ENCODE data around the gene CEACAM21.
A peak's percentile ranks its signal among the peaks of the same experiment; 100 is the strongest.

The CEACAM21 gene

GRCh38 chr19:41575998-41576397 lies at the start of gene CEACAM21:
Gene CEACAM21, plus strand, starts transcription at chr19:41576166. Its CDS starts 109 bp downstream, at chr19:41576275.
- DNase-seq: peak; percentile 40

- DNase-seq: no peak
Measured at GRCh38 chr19:41527089-41527488, 48.9 kb upstream of the CEACAM21 start.

GRCh38 chr19:41528106-41528505 lies 47.9 kb upstream of the CEACAM21 start:
- no peak for DNase-seq

GRCh38 chr19:41529484-41530183 lies 46.3 kb upstream of the CEACAM21 start:
- DNase-seq: no peak

GRCh38 chr19:41530184-41530534 lies 45.8 kb upstream of the CEACAM21 start:
- no peak for DNase-seq

GRCh38 chr19:41530761-41531301 lies 45.1 kb upstream of the CEACAM21 start:
- no peak for DNase-seq

GRCh38 chr19:41531438-41532311 lies 44.3 kb upstream of the CEACAM21 start:
- peak; percentile 64 for DNase-seq

GRCh38 chr19:41532526-41532925 lies 43.4 kb upstream of the CEACAM21 start:
- DNase-seq: no peak

GRCh38 chr19:41533671-41534215 lies 42.2 kb upstream of the CEACAM21 start:
- no peak for DNase-seq

- DNase-seq: no peak
Measured at GRCh38 chr19:41535029-41535622, 40.8 kb upstream of the CEACAM21 start.

- DNase-seq: no peak
Measured at GRCh38 chr19:41537789-41538188, 38.2 kb upstream of the CEACAM21 start.

GRCh38 chr19:41540041-41540695 lies 35.8 kb upstream of the CEACAM21 start:
- no peak for DNase-seq

- peak; percentile 69 for DNase-seq
Measured at GRCh38 chr19:41541990-41542584, 33.9 kb upstream of the CEACAM21 start.

- DNase-seq: no peak
Measured at GRCh38 chr19:41542622-41543021, 33.3 kb upstream of the CEACAM21 start.

GRCh38 chr19:41543582-41543981 lies 32.4 kb upstream of the CEACAM21 start:
- no peak for DNase-seq

- no peak for DNase-seq
Measured at GRCh38 chr19:41545547-41545946, 30.4 kb upstream of the CEACAM21 start.

- peak; percentile 45 for DNase-seq
Measured at GRCh38 chr19:41546386-41546789, 29.6 kb upstream of the CEACAM21 start.

- DNase-seq: no peak
Measured at GRCh38 chr19:41546961-41547360, 29.0 kb upstream of the CEACAM21 start.

GRCh38 chr19:41547569-41547968 lies 28.4 kb upstream of the CEACAM21 start:
- no peak for DNase-seq

- DNase-seq: no peak
Measured at GRCh38 chr19:41548047-41548446, 27.9 kb upstream of the CEACAM21 start.

- peak; percentile 58 for DNase-seq
Measured at GRCh38 chr19:41548954-41549688, 26.8 kb upstream of the CEACAM21 start.
